HG02678 (cell line): Measurements from ENCODE around the gene POLE.
"Not testable (repeated sequence)": the region's sequence is repeated elsewhere in the genome, so short reads cannot be mapped to it uniquely, and the experiment has no call there.

Experiments
- ATAC-seq: cut with Tn5 transposase; IDR thresholded peaks from one replicate; pipeline ENCODE4 v1.9.1; 2021; ENCODE audit warnings: mild to moderate bottlenecking, moderate library complexity; ENCODE audit not compliant: unreplicated experiment

The POLE gene

GRCh38 chr12:132717531-132718387 is 30.6 kb upstream of the POLE start:
- no peak for ATAC-seq

- no peak for ATAC-seq
Observed at GRCh38 chr12:132717011-132717410, 29.9 kb upstream of the POLE start.

GRCh38 chr12:132716356-132716755 is 29.2 kb upstream of the POLE start:
- no peak for ATAC-seq

- ATAC-seq: no peak
Observed at GRCh38 chr12:132715874-132716273, 28.7 kb upstream of the POLE start.

GRCh38 chr12:132713123-132713522 is 26.0 kb upstream of the POLE start:
- ATAC-seq: no peak

GRCh38 chr12:132711080-132711843 is 24.1 kb upstream of the POLE start:
- peak; percentile 17 for ATAC-seq

- ATAC-seq: peak; percentile 90
Observed at GRCh38 chr12:132710405-132711079, 23.4 kb upstream of the POLE start, which contains the start of gene PGAM5. PGAM5 (plus strand) TSS chr12:132710842; CDS start chr12:132710877, 35 bp downstream.

- peak; percentile 27 for ATAC-seq
Observed at GRCh38 chr12:132710043-132710404, 22.9 kb upstream of the POLE start.

- ATAC-seq: no peak
Observed at GRCh38 chr12:132708150-132708549, 21.0 kb upstream of the POLE start.

GRCh38 chr12:132707241-132707640 is 20.1 kb upstream of the POLE start:
- ATAC-seq: no peak

GRCh38 chr12:132703641-132704040 is 16.5 kb upstream of the POLE start:
- ATAC-seq: no peak

- no peak for ATAC-seq
Observed at GRCh38 chr12:132702640-132703039, 15.5 kb upstream of the POLE start.

GRCh38 chr12:132700212-132700822 is 13.2 kb upstream of the POLE start:
- ATAC-seq: no peak

GRCh38 chr12:132698341-132698740 is 11.2 kb upstream of the POLE start:
- ATAC-seq: no peak

GRCh38 chr12:132695431-132695830 is 8.3 kb upstream of the POLE start:
- ATAC-seq: no peak

GRCh38 chr12:132694888-132695287 is 7.7 kb upstream of the POLE start:
- not testable (repeated sequence) for ATAC-seq

GRCh38 chr12:132692030-132692429 is 4.9 kb upstream of the POLE start:
- not testable (repeated sequence) for ATAC-seq

GRCh38 chr12:132690112-132690511 is 3.0 kb upstream of the POLE start:
- ATAC-seq: no peak

GRCh38 chr12:132689227-132689626 is 2.1 kb upstream of the POLE start:
- no peak for ATAC-seq

GRCh38 chr12:132686825-132687210 is 324 bp downstream of the POLE start:
- ATAC-seq: peak; percentile 4

- ATAC-seq: no peak
Observed at GRCh38 chr12:132685400-132685799, 1.7 kb downstream of the POLE start.
